Stimulated activated CD4-positive, alpha-beta T cell treated with anti-CD3 and anti-CD28 coated beads, Interleukin-4, amount 100 ng/mL, for 1 hour (primary cell): ENCODE data around the gene STAMBPL1.

Source experiments
- DNase-seq: peaks from one replicate; pipeline ENCODE4 v3.0.0-alpha.2; 2020

Gene STAMBPL1

DNA sequence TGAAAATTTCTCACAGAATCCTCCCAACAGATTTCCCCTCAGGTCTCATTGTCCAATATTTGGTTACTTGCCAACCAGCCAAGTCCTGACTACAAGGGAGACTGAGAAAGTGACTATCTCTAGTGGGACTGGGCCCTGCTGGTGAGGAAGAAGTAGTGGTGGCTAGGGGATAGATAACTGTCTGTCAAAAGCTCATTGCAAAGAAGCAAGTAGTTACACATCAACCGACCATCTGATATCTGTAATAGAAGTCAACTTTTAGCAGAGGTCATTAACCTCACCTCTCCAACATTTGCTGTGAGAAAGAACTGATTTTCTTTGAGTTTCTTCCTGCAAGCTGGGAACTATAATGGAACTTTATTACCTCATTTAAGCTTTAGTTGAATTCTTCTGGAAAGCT lies 15.2 kb downstream of the STAMBPL1 start:
- DNase-seq: no peak

GRCh38 chr10:88896372-88896993 lies 16.4 kb downstream of the STAMBPL1 start:
- no peak for DNase-seq

- peak; percentile 21 for DNase-seq
Measured at GRCh38 chr10:88896994-88897853, 17.2 kb downstream of the STAMBPL1 start.

DNA sequence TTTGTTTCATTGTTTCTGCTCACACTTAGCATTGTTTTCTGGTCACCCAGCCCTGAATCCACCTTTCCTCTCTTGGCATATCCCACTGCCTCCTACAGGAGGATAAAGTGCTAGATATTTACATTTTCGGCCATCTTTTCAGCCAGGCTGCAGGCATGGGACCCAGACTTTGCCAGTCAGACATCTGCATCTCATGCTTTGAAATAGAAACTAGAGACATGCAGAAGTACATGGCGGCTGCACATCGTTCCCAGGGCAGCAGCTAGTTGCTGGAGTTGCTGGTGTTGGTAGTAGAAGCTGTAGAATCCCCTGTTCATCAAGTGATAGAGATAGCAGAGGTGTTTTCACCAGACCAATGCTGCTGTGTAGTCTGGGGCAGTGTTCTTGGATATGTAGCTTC lies 18.7 kb downstream of the STAMBPL1 start:
- DNase-seq: no peak

DNA sequence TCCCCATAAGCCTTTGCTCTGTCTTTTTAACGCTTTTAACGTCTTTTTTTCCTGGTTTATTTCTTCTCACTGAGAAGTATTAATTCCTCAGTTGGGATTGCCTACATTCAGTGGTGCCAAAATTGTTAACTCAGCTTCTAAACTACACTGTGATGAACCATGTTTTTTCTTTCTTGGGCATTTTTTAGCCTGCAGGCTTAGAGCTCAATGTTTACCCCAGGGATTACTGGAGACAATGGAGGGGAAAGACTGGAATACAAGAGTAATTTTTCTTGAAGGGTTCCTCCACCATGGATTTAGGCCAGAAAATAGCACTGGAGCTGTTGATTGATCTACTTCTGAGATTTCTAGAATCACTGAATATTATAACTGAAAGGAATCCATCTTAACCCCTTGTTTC lies 19.8 kb downstream of the STAMBPL1 start:
- no peak for DNase-seq

DNA sequence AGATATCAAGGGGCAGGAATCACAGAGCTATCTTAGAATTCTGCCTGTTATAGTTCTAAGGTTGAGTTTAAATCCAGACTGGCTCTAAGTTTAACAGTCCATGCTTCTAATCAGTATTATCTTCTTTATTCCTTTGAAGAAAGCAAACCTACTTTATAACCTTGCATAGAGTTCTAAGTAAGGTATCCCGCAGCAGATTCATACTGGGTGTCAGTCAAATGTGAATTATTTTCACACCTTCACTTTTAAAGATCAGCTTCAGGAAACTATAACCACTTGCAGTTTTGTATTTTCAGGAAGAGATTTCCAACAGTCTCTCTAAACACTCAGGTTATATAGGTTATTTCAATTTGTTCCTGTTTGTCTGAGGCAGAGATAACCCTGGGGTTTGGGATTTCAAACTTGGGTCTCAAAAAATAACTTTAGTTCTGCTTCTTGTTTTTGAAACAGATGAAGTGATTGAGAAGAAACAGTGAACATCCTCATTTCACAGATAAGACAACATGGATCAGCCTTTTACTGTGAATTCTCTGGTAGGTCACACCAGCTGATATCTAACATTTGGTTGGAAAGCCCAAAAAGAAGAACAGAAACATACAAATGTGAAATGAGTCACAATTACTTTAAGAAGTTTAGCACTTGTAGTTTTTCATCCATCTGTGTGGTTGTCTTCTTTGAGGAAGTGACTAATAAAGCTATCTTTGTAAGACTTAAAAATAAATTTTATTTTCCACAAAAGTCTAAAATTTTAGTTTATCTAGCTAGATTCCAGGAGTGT lies 21.4 kb downstream of the STAMBPL1 start:
- DNase-seq: no peak

- DNase-seq: no peak
Measured at GRCh38 chr10:88901984-88902789, 22.1 kb downstream of the STAMBPL1 start.

DNA sequence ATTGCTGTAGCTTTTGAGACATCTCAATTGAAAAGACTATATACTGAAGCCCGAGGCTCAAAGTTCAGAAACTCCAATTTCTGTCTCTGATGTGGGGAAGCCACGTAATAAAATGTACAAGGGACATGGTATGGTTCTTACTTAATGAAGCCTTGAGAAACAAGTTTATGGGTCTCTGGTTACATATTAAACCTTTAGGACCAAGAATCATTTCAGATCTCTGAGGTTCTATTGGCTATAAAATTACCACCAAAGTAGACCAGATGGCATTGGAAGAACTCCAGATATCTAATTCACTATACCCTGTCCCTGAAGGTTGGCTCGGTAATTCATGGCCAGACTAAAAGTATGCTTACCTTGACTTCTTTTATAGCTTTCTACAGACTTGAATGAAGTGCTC lies 23.7 kb downstream of the STAMBPL1 start:
- DNase-seq: no peak

- no peak for DNase-seq
Measured at GRCh38 chr10:88906921-88907320, 26.9 kb downstream of the STAMBPL1 start.

DNA sequence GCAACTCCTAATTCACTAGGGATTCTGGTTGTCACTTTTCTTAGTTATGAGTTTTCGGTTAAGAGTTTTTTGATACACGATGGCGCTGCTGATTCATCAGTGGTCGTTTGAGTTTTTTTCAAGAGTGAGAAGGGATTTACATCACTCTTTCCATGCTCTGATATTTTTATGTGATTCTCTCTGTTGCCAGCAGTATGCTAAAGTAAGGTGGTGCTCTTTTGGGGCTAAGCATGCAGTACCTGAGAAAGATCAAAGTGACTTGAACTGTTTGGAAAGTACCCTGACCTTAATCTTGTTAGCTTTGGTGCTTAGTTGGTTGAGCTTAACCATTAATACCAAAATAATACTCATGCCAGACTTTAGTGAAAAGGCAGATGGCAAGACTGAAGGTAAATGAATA lies 28.1 kb downstream of the STAMBPL1 start:
- no peak for DNase-seq

- DNase-seq: no peak
Measured at GRCh38 chr10:88911116-88911515, 31.1 kb downstream of the STAMBPL1 start.

GRCh38 chr10:88911851-88912250 lies 31.8 kb downstream of the STAMBPL1 start:
- no peak for DNase-seq

DNA sequence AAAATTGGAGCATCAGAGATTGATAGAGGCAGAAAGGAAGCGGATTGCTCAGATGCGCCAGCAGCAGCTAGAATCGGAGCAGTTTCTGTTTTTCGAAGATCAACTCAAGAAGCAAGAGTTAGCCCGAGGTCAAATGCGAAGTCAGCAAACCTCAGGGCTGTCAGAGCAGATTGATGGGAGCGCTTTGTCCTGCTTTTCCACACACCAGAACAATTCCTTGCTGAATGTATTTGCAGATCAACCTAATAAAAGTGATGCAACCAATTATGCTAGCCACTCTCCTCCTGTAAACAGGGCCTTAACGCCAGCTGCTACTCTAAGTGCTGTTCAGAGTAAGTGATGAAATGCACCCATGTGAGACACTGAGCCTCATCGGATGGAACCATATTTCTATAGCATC lies 33.1 kb downstream of the STAMBPL1 start:
- DNase-seq: no peak

DNA sequence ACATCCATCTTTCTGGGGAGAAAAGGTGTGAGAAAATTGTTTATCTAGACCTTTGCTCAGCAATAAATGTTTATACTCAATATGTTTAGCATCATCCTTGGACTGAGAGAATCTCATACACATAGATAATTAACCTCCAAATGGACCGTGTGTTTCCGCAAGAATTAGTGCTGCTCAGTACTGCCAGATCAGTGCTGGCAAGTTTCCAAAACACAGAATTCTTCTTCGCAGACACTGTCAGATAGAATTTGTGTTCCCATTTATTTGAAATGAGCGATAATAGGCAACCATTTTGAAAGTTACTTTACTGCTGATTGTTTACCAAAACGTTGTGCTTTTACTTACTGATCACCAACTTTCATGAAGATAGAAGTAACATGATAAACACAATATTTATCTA lies 33.7 kb downstream of the STAMBPL1 start:
- DNase-seq: no peak

DNA sequence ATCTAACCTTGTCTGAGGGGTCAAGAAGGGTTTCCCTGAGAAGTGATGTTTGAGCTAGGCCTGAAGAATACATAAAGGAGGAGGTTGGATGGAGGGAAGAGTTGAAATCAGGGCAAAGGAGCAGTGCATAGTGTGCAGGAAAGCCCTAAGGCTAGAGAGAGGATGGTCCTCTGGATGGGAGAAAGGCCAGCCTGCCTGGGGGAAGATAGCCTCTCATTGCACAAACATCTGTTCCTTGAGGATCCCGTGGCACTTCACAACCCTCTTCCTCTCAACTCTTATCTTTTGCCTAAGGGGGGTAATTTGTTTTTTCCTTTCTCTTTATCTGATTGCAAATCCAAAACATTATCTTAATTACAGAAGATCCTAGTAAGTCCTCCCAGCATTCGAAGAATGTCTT lies 35.7 kb downstream of the STAMBPL1 start:
- DNase-seq: no peak

GRCh38 chr10:88916231-88916630 lies 36.2 kb downstream of the STAMBPL1 start:
- DNase-seq: no peak

DNA sequence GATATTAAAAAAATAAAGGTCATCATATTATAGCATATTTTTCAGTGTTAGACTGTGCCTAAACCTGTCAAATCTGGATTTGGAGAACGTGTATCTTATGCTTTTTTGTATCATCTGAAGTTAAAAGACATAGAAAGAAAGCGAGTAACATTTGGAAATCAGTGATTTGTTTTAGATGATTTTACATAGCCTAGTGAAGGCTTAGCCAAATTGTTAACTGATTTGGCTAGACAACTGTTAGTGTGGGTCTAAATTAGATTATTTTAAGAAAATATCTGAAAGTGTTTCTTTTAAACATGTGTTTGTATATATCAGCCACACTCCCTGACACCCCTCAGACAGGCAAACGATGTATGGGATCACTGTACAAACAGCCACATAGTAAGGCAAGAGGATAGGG lies 36.9 kb downstream of the STAMBPL1 start:
- no peak for DNase-seq

DNA sequence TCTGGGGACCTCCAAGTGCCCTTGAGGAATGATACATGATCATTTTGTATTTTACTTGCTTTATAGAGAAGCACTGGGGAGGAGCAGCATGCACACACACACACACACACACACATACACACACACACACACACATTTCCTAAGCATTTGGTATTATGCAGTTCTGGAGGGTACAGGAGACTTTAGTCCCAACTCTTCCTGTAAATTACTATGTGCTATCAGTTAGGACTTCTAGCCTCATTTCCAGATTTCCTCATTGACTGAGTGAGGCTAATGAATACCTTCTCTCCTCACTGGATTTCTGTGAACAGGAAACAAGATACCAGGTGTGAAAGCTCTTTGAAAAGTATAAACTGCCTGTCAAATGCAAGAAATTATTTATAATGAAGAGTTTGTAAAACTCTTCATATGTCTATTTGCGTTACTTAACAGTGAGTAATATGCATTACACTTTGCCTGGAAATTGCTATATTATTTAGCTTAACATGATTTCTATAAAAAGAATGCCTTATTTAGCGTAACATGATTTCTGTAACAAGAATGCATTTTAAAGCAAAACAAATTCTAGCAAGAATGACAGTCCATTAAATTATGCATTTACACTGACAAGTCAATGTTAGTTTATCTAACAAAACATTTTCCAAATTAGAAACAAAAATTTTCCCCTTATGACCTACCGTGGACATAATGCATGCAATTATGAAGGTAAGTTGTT lies 38.3 kb downstream of the STAMBPL1 start:
- no peak for DNase-seq

DNA sequence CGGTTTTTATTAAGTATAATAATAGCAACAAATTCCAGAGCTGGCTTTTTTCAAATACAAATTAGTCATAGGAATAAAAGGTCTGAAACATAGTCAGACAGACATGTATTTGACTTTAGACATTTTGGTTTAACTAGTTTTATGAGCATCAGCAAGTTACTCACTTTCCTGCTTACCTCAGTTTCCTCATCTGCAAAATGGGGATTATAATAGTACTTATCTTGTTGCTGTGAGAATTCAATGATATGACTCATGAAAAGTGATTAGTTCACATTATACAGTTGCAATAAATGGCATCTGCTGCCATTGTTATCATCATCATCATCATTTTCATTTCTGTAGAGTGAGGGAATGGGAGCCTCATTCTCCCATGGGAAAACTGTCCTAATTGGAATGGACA lies 39.0 kb downstream of the STAMBPL1 start:
- DNase-seq: no peak

- DNase-seq: no peak
Measured at GRCh38 chr10:88920198-88920597, 40.2 kb downstream of the STAMBPL1 start.

DNA sequence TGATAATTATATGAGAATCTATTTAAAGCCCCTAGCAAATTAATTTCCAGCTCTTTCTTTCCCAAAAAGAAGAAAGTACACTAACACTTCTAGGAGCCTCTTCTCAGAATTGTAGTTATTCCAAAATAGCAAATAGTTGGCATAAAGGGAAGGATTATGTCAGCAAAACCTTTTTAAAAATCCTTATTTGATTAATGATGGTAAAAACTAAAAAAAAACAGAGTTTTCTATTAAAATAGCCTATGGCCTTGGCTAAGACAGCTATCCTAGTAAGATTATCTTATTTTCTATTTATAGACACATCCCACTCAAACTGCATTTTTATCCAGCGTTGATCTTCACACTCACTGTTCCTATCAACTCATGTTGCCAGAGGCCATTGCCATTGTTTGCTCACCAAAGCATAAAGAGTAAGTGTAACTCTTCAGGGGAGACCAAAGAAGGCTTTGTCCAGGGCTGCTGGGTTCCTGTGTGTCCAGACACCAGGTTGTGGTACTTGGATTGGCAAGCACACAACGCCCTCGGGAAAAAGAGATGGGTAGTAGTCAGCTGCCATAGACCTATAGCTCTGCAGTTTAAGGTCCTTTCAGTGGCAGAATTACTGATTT lies 41.0 kb downstream of the STAMBPL1 start:
- no peak for DNase-seq

DNA sequence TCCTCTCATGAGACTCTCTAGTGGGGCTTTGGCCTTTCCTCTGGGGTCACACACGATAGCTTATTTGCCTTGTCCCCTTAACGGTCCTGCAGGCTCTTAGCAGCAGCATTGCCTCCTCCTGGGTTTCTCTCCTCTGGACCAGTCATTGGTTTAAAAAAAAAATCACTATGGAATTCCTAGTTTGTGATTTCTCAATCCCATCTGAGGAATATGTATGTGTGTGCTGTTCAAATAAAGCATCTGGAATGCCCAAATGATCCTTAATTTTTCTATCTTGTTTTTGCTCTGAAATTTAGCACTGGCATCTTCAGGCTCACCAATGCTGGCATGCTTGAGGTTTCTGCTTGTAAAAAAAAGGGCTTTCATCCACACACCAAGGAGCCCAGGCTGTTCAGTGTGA lies 42.0 kb downstream of the STAMBPL1 start:
- DNase-seq: no peak
